ENCODE measurements around the gene CLPTM1L. TPM values are rescaled to one million over a fixed set of nuclear protein-coding genes. Genes with fewer than 3 reads are reported as not detected.

The CLPTM1L gene
- polyA plus RNA-seq, 1 donor from 2014 or later, result 61.6 TPM

GRCh38 chr5:1277781-1278180 lies 67.1 kb downstream of the CLPTM1L start:
- no peaks in the 10 kb centered on the region for H3K79me2 ChIP-seq (replicated peaks; ENCODE audit: insufficient read depth, low read length)

GRCh38 chr5:1277331-1277730 lies 67.6 kb downstream of the CLPTM1L start:
- Histone ChIP-seq H3K79me2 (replicated peaks; ENCODE audit: insufficient read depth, low read length) (no peaks in the 10 kb centered on the region), H3K4me3 (ENCODE audit: low read length) (no peak overlapping the region), H2AFZ (ENCODE audit: low read depth, low read length) (no peak overlapping the region), H3K9ac (ENCODE audit: low read length) (no peak overlapping the region), H3K9me3 (ENCODE audit: low read length) (no peaks in the 10 kb centered on the region), H4K20me1 (ENCODE audit: insufficient read depth) (no peaks in the 10 kb centered on the region), H3F3A (ENCODE audit: insufficient read depth, low read length, poor library complexity, severe bottlenecking) (no peaks in the 10 kb centered on the region), H3K9me2 (ENCODE audit: insufficient read depth, low read length) (no peaks in the 10 kb centered on the region), H3K36me3 (ENCODE audit: insufficient read depth, low read length) (no peaks in the 10 kb centered on the region), H3K4me2 (ENCODE audit: low read length) (no peak overlapping the region), H3K27me3 (ENCODE audit: insufficient read depth, low read depth, low read length) (no peaks in the 10 kb centered on the region), H3K27ac (ENCODE audit: low read length) (no peak overlapping the region)
- TF ChIP-seq RAD21 (conservative IDR thresholded peaks at IDR 0.05) (no peak), EP300 (conservative IDR thresholded peaks at IDR 0.05; ENCODE audit: poor library complexity, severe bottlenecking) (no peak), CTCF (IDR thresholded peaks at IDR 0.05; ENCODE audit: poor library complexity, severe bottlenecking) (no peak), SMC3 (conservative IDR thresholded peaks at IDR 0.05; ENCODE audit: poor library complexity) (no peak), TAF1 (IDR thresholded peaks at IDR 0.05; ENCODE audit: low read depth) (no peak), POLR2AphosphoS5 (IDR thresholded peaks at IDR 0.05) (no peak), MXI1 (conservative IDR thresholded peaks at IDR 0.05; ENCODE audit: poor library complexity, severe bottlenecking) (no peak)

More at GRCh38 chr5:1277781-1278180, 67.1 kb downstream of the CLPTM1L start:
- H3K4me2 ChIP-seq (ENCODE audit: low read length), result no peak overlapping the region
- no peaks in the 10 kb centered on the region for H3K27me3 ChIP-seq (ENCODE audit: insufficient read depth, low read depth, low read length)
- H3K36me3 ChIP-seq (ENCODE audit: insufficient read depth, low read length), result no peaks in the 10 kb centered on the region
- no peaks in the 10 kb centered on the region for H3K9me3 ChIP-seq (ENCODE audit: low read length)
- no peak overlapping the region for H3K27ac ChIP-seq (ENCODE audit: low read length)
- no peak overlapping the region for H3K9ac ChIP-seq (ENCODE audit: low read length)
- no peak overlapping the region for H2AFZ ChIP-seq (ENCODE audit: low read depth, low read length)
- H3K9me2 ChIP-seq (ENCODE audit: insufficient read depth, low read length), result no peaks in the 10 kb centered on the region
- no peaks in the 10 kb centered on the region for H3F3A ChIP-seq (ENCODE audit: insufficient read depth, low read length, poor library complexity, severe bottlenecking)
- no peaks in the 10 kb centered on the region for H4K20me1 ChIP-seq (ENCODE audit: insufficient read depth)
- H3K4me3 ChIP-seq (ENCODE audit: low read length), result no peak overlapping the region
- TF ChIP-seq CTCF (IDR thresholded peaks at IDR 0.05; ENCODE audit: poor library complexity, severe bottlenecking) (no peak), REST (IDR thresholded peaks at IDR 0.05; ENCODE audit: borderline replicate concordance) (no peak), RAD21 (conservative IDR thresholded peaks at IDR 0.05) (no peak), POLR2AphosphoS5 (IDR thresholded peaks at IDR 0.05) (no peak), EZH2 (IDR thresholded peaks at IDR 0.05; ENCODE audit: borderline replicate concordance, insufficient read depth, low read length, poor library complexity, severe bottlenecking) (no peak), EP300 (conservative IDR thresholded peaks at IDR 0.05; ENCODE audit: poor library complexity, severe bottlenecking) (no peak), MXI1 (conservative IDR thresholded peaks at IDR 0.05; ENCODE audit: poor library complexity, severe bottlenecking) (no peak), TAF1 (IDR thresholded peaks at IDR 0.05; ENCODE audit: low read depth) (no peak), SMC3 (conservative IDR thresholded peaks at IDR 0.05; ENCODE audit: poor library complexity) (no peak)

All from neural cell (in vitro differentiated cells).